Kidney tubule cell (primary cell): ENCODE measurements around the gene MX1.

Experiments used
- DNase-seq: peaks from one replicate; pipeline ENCODE4 v3.0.0-alpha.2; 2018; ENCODE audit warnings: low spot score

Gene MX1

DNA sequence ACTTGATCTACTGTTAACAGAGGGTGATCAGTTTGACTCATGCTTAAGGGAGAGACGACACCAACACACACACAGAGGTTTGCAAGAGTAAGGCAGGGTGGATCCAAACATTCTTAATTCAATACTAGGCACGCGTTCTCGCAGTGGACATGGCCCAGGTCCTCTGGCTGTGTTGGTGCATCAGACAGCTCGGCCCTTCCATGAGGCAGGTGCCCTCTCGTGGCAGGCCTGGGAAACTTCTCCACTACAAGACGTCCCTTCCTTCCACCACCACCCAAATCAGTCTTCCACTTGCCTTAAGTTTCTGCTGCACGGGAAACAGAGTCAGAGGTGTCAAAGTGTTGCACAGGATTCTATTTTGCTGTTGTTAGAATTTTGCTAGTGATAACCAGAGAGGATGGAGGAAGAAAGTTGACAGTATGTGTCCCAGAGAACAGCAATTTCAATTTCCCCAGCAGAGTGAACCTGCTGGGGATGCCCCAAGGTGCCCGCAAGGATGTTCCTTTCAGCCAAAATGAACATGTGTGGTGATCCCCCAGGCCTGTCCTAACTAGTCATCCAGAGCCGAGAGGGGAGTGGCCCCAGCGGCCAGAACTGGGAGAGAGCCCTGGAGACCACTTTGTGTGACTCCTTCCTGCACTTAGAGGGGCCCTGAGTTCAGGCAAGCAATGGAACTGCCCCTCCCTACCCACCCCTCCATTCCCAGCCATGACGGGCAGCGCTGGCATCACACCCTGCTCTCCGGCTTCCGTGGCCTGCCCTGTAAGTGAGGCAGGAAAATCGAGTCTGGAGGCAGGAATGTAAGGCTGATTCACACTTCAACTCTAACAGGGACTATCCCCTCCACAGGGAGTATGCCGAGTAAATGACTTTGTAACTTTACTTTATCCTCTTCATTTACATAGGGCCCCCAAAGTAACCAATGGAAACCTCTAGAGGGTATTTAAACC is 34.8 kb downstream of the MX1 start:
- DNase-seq, result peak; percentile 73

GRCh38 chr21:41465176-41465781 is 39.2 kb downstream of the MX1 start:
- no peak for DNase-seq

- no peak for DNase-seq
These were observed 40.2 kb downstream of the MX1 start for GRCh38 chr21:41466024-41466820.

DNA sequence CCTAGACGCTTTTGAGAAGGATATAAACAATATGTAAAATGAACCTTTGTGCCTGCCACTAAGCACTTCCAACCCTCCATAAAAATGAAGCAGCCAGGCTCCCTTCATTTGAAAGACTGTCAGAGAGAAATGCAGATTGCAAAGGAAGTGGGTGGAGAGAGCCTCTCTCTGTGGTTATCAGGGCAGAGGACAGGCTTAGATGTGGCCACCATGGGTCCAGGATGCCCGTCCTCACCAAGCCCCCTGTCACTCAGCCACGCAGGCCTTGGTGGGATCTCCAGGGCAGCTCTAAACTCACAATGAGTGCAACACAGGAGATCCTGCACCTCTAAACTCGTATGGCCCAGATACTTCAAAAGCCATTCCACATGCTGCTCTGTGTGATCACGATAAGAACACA is 44.0 kb downstream of the MX1 start:
- DNase-seq, result no peak

DNA sequence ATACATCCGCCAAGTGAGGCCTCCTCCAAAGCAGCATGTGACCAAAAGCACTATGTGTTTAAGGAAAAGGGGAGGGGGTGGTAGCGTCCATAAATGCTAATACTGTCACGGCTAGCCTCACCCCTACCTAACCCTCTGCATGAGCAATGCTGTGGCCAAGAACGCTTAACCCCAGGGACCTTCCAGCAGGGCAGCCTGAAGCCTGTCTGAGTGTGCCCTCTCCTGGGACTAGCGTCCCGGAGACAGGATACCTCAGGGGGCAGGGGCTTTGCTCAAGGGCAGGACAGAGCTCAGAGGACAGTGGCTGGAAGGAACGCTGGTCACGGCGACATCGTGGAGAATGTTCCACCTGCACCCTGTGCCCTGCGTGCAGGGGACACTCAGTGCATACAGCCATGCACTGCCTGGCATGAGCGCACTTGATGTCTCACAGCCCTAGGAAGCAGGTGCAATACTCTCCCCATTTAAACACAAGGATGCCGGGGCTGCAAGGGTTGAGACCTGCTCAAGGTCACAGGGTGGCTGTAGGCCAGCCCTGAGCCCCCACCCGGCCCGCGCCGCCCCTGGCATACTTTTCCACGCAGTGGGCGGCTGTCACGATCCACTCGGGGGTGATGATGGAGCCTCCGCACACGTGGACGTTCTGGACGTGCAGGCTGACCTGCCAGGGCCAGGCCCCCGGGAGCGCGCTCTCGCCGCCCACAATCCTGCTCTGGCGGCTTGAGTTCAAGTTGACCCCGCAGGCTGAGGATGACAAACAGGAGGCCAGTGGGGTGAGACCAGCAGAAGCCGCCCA is 46.9 kb downstream of the MX1 start:
- no peak for DNase-seq

DNA sequence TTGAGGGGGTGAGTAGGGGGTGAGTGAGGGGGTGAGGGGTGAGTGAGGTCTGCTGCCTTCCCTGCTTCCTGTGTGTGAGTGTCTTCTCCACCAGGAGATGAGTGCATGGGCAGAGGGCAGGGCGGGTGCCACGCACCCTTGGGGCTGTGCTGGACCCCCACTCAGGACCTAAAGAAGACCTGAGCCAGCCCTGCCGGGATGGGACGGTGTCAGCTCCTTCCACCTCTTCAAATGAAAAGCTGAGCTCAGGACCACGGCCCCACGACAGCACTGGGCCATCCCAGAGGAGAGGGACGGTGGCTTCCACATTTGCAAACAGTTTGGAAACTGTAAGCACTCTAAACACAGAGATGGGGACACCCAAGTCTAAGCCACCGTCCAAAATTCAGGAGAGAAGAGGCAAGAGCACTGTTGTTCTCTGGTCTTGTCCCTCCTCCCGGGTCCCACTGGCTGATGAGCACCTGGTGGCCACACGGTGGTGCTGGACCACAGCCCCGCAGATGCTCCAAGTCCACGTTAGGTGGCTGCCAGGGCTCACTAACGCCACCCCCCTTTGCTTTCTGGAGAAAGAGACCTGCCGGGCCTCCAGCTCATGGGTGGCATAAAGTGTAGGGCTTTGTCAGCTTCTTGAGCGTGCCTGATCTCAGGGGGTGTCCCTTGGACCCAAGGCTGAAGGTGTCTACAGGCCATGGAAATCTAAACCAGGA is 49.8 kb downstream of the MX1 start:
- DNase-seq, result no peak

- peak; percentile 31 for DNase-seq
These were observed 51.7 kb downstream of the MX1 start for GRCh38 chr21:41477641-41478318.

- no peak for DNase-seq
These were observed 52.5 kb downstream of the MX1 start for GRCh38 chr21:41478319-41479177.

DNA sequence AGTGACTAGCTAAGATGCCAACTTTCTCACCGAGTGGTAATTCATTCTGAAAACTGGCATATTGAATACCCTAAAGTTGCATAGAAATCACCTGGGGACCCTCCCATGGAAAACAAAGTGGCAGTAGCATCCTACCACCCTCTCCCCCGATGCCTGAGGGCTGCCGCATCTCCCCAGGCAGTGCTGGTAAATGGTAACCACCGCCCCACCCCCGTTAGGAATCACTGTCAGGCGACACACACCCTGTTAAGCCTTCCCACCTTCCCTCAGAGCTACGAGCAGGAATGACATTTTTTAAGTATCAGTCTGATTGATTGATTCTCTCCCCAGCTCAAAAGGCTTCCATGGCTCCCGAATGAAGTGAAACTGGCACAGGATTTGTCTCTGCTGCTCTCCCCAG is 53.6 kb downstream of the MX1 start:
- no peak for DNase-seq

GRCh38 chr21:41480086-41480690 is 54.1 kb downstream of the MX1 start:
- no peak for DNase-seq

DNA sequence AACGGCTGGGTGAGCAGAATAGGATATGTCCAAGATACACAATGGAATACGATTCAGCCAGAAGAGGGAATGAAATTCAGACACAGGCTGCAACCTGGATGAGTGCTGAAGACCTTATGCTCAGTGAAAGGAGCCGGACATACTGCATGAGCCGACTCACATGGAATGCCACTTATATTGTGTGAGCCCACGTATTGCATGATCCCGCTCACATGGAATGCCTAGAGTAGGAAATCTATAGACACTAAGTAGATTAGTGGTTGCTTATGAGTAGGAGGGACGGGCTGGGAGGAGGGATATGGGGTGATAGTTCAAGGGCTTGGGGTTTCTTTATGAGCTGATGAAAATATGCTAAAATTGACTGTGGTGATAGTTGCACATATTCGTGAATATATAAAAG is 55.2 kb downstream of the MX1 start:
- DNase-seq, result peak; percentile 67

GRCh38 chr21:41482301-41482700 is 56.3 kb downstream of the MX1 start:
- DNase-seq, result peak; percentile 94

GRCh38 chr21:41482980-41483379 is 56.9 kb downstream of the MX1 start:
- no peak for DNase-seq

DNA sequence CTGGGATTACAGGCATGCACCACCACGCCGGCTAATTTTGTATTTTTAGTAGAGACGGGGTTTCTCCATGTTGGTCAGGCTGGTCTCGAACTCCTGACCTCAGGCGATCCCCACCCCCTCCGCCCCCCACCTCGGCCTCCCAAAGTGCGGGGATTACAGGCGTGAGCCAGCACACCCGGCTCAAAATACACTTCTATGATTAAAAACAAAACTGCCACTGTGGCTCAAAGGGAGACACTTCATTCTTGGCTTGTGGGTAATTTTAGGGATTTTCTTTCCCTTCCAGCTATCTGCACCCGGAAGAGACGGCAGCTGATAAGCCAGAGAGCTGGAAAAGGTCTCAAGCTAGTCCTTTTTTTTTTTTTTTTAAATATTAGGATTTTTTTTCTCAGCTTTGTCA is 57.4 kb downstream of the MX1 start:
- DNase-seq, result no peak

- no peak for DNase-seq
These were observed 57.9 kb downstream of the MX1 start for GRCh38 chr21:41483973-41484372.

- no peak for DNase-seq
These were observed 61.0 kb downstream of the MX1 start for GRCh38 chr21:41487082-41487481.

GRCh38 chr21:41488080-41488479 is 62.0 kb downstream of the MX1 start:
- peak; percentile 56 for DNase-seq

DNA sequence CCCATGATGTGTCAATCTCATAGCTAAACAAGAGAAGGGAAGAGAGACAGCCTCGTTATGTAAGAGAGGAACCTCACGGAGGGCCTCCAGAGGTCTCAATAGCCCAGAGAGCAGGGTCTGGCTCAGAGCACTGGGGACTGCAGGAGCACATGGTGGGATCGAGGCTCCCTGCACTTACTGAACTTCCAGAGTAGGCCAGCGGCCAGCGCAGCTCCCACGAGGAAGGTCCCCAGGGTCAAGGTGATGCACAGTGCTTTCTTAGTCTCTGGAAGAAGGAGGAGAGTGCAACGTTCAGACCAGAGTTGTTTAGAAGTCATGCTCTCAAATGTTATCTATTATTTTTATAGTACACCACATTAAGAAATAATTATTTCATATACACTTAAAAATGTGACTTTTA is 63.3 kb downstream of the MX1 start:
- DNase-seq, result no peak

- DNase-seq, result no peak
These were observed 64.3 kb downstream of the MX1 start for GRCh38 chr21:41490330-41490729.
